Kidney capillary endothelial cell (primary cell): ENCODE results near the gene PNRC1.
"Not testable (repeated sequence)": the region's sequence is repeated elsewhere in the genome, so short reads cannot be mapped to it uniquely, and the experiment has no call there.

Experiments
- DNase-seq: peaks from one replicate; pipeline ENCODE4 v3.0.0-alpha.2; 2018; ENCODE audit warnings: low spot score

The PNRC1 gene

GRCh38 chr6:89080281-89081128 is at the start of gene PNRC1:
TSS of gene PNRC1 (plus strand) at chr6:89080751. CDS start at chr6:89080895, 144 bp downstream.
- DNase-seq, result peak; percentile 100

GRCh38 chr6:89032599-89032998 is 48.0 kb upstream of the PNRC1 start:
- no peak for DNase-seq

GRCh38 chr6:89033461-89033860 is 47.1 kb upstream of the PNRC1 start:
- DNase-seq, result no peak

- DNase-seq, result not testable (repeated sequence)
Observed at GRCh38 chr6:89034116-89034515, 46.4 kb upstream of the PNRC1 start.

GRCh38 chr6:89034586-89035251 is 45.8 kb upstream of the PNRC1 start:
- no peak for DNase-seq

- DNase-seq, result peak; percentile 30
Observed at GRCh38 chr6:89035252-89036101, 45.1 kb upstream of the PNRC1 start.

GRCh38 chr6:89037141-89037900 is 43.2 kb upstream of the PNRC1 start:
- DNase-seq, result no peak

GRCh38 chr6:89037901-89038293 is 42.7 kb upstream of the PNRC1 start:
- DNase-seq, result not testable (repeated sequence)

- no peak for DNase-seq
Observed at GRCh38 chr6:89042664-89043063, 37.9 kb upstream of the PNRC1 start.

- no peak for DNase-seq
Observed at GRCh38 chr6:89044328-89045010, 36.1 kb upstream of the PNRC1 start.

- DNase-seq, result no peak
Observed at GRCh38 chr6:89045011-89045387, 35.6 kb upstream of the PNRC1 start.

GRCh38 chr6:89045576-89045975 is 35.0 kb upstream of the PNRC1 start:
- no peak for DNase-seq

GRCh38 chr6:89047473-89047872 is 33.1 kb upstream of the PNRC1 start:
- DNase-seq, result no peak

- no peak for DNase-seq
Observed at GRCh38 chr6:89048288-89048923, 32.1 kb upstream of the PNRC1 start.

- no peak for DNase-seq
Observed at GRCh38 chr6:89048985-89049384, 31.6 kb upstream of the PNRC1 start.

- DNase-seq, result no peak
Observed at GRCh38 chr6:89050155-89050554, 30.4 kb upstream of the PNRC1 start.

- DNase-seq, result no peak
Observed at GRCh38 chr6:89050697-89051096, 29.9 kb upstream of the PNRC1 start.

GRCh38 chr6:89051676-89052075 is 28.9 kb upstream of the PNRC1 start:
- DNase-seq, result no peak

- DNase-seq, result no peak
Observed at GRCh38 chr6:89054208-89054607, 26.3 kb upstream of the PNRC1 start.

GRCh38 chr6:89057759-89058158 is 22.8 kb upstream of the PNRC1 start:
- DNase-seq, result no peak

GRCh38 chr6:89058627-89059026 is 21.9 kb upstream of the PNRC1 start:
- DNase-seq, result no peak
